Hepatocyte (in vitro differentiated cells): ENCODE measurements around the gene CNPPD1. TPM values are rescaled to one million over a fixed set of nuclear protein-coding genes. Genes with fewer than 3 reads are reported as not detected.

Experiments used
- DNase-seq: peaks from one replicate; pipeline ENCODE4 v3.0.0-alpha.2; 2016; ENCODE audit warnings: low spot score
- H2AFZ ChIP-seq: fragments of 200-600 bp; sonication (generic); 2 replicates; pipeline ENCODE4 v1.6.0; 2016; ENCODE audit warnings: antibody characterized with exemption, mild to moderate bottlenecking
- H3K27ac ChIP-seq: fragments of 200-600 bp; sonication (generic); 2 replicates; pipeline ENCODE4 v1.5.1; 2016; ENCODE audit warnings: mild to moderate bottlenecking
- H3K27me3 ChIP-seq: fragments of 200-600 bp; sonication (generic); 2 replicates; pipeline ENCODE4 v1.6.1; 2016
- H3K36me3 ChIP-seq: fragments of 200-600 bp; sonication (generic); replicated peaks from 2 replicates; pipeline ENCODE4 v1.5.1; 2016; ENCODE audit warnings: low read depth; ENCODE audit not compliant: insufficient read depth
- H3K4me1 ChIP-seq: fragments of 200-600 bp; sonication (generic); 2 replicates; pipeline ENCODE4 v1.5.1; 2016; ENCODE audit warnings: mild to moderate bottlenecking, moderate library complexity; ENCODE audit not compliant: insufficient read depth
- H3K4me2 ChIP-seq: fragments of 200-600 bp; sonication (generic); 2 replicates; pipeline ENCODE4 v1.6.0; 2016
- H3K4me3 ChIP-seq: fragments of 200-600 bp; sonication (generic); 2 replicates; pipeline ENCODE4 v1.5.1; 2016; ENCODE audit warnings: mild to moderate bottlenecking
- H3K79me2 ChIP-seq: fragments of 200-600 bp; sonication (generic); 2 replicates; pipeline ENCODE4 v1.6.0; 2017; ENCODE audit warnings: mild to moderate bottlenecking
- H3K9me2 ChIP-seq: fragments of 200-600 bp; sonication (generic); replicated peaks from 2 replicates; pipeline ENCODE4 v1.6.0; 2017; ENCODE audit warnings: mild to moderate bottlenecking; ENCODE audit not compliant: insufficient read depth
- H3K9me3 ChIP-seq: fragments of 200-600 bp; sonication (generic); 2 replicates; pipeline ENCODE4 v1.5.1; 2016; ENCODE audit warnings: low read depth, mild to moderate bottlenecking
- H4K20me1 ChIP-seq: fragments of 200-600 bp; sonication (generic); 2 replicates; pipeline ENCODE4 v1.6.0; 2016; ENCODE audit warnings: mild to moderate bottlenecking; ENCODE audit not compliant: insufficient read depth, poor library complexity, severe bottlenecking
- CTCF ChIP-seq: fragments of 200-600 bp; sonication (generic); IDR thresholded peaks from 2 replicates; pipeline ENCODE4 v1.5.1; 2016; ENCODE audit warnings: antibody characterized with exemption, mild to moderate bottlenecking; ENCODE audit not compliant: poor library complexity
- EZH2 ChIP-seq: fragments of 200-600 bp; sonication (generic); IDR thresholded peaks from 2 replicates; pipeline ENCODE4 v1.6.1; 2016; ENCODE audit warnings: antibody characterized with exemption, mild to moderate bottlenecking, borderline replicate concordance
- EZH2phosphoT487 ChIP-seq: fragments of 200-600 bp; sonication (generic); IDR thresholded peaks from one replicate; pipeline ENCODE4 v1.6.1; 2018; ENCODE audit warnings: antibody characterized with exemption, mild to moderate bottlenecking, low read depth, moderate library complexity; ENCODE audit not compliant: unreplicated experiment, severe bottlenecking
- WGBS: methylation state at CpG from one replicate; pipeline ENCODE4 v1.1.6; 2016; ENCODE audit warnings: low lambda C conversion rate; ENCODE audit errors: missing lambda C conversion rate; 5-methylcytosine and 5-hydroxymethylcytosine counted together
- polyA plus RNA-seq: library from polyadenylated mRNA; unstranded; fragments of >200 nt; fragmentation: Nextera tagmentation; extraction: Ambion mirVana; gene quantifications from 2 replicates; pipeline ENCODE4 v1.2.1, GENCODE V29; 2016
- total RNA-seq: library from RNA; depleted of rRNA; stranded (reverse); fragments of >200 nt; gene quantifications from 2 replicates; pipeline ENCODE4 v1.2.3, GENCODE V29; 2014

CNPPD1 gene
- total and polyA plus RNA-seq, 2 experiments from 2014 or later: 34.0 to 49.4 TPM

- H3K27ac ChIP-seq: peak overlapping the region; percentile 98
- H3K27me3 ChIP-seq: no peaks in the 10 kb centered on the region
- no peaks in the 10 kb centered on the region for H3K36me3 ChIP-seq
- H3K79me2 ChIP-seq: peaks cover 17% of the 10 kb centered on the region
- peak; percentile 79 for DNase-seq
- H2AFZ ChIP-seq: no peak overlapping the region
- TF ChIP-seq EZH2 (no peak), CTCF (no peak), EZH2phosphoT487 (no peak)
- H3K9me3 ChIP-seq: no peaks in the 10 kb centered on the region
- no peaks in the 10 kb centered on the region for H3K9me2 ChIP-seq
- WGBS: 43% methylated on average over 4 of the region's 4 CpGs
- peaks cover 59% of the 10 kb centered on the region for H3K4me1 ChIP-seq
- no peaks in the 10 kb centered on the region for H4K20me1 ChIP-seq
- peak overlapping the region; percentile 72 for H3K4me2 ChIP-seq
- no peak overlapping the region for H3K4me3 ChIP-seq
Measured at GRCh38 chr2:219124381-219125110, 52.2 kb downstream of the CNPPD1 start.

GRCh38 chr2:219123356-219124135 lies 53.2 kb downstream of the CNPPD1 start:
- Histone ChIP-seq H3K4me1 (peaks cover 65% of the 10 kb centered on the region), H3K9me2 (no peaks in the 10 kb centered on the region), H3K79me2 (peaks cover 23% of the 10 kb centered on the region), H3K36me3 (no peaks in the 10 kb centered on the region), H4K20me1 (no peaks in the 10 kb centered on the region), H3K4me3 (no peak overlapping the region), H3K27me3 (no peaks in the 10 kb centered on the region), H3K4me2 (peak overlapping the region; percentile 72), H3K9me3 (no peaks in the 10 kb centered on the region), H3K27ac (peak overlapping the region; percentile 98), H2AFZ (no peak overlapping the region)
- WGBS: 71% methylated on average over 8 of the region's 8 CpGs
- TF ChIP-seq EZH2phosphoT487 (no peak), CTCF (no peak)
- peak; percentile 52 for DNase-seq

- H3K4me2 ChIP-seq: peak overlapping the region; percentile 72
- peak; percentile 8 for DNase-seq
- peaks cover 61% of the 10 kb centered on the region for H3K4me1 ChIP-seq
- WGBS: 69% methylated on average over 5 of the region's 5 CpGs
- H3K36me3 ChIP-seq: no peaks in the 10 kb centered on the region
- no peak overlapping the region for H2AFZ ChIP-seq
- no peak overlapping the region for H3K4me3 ChIP-seq
- TF ChIP-seq EZH2 (no peak), CTCF (no peak), EZH2phosphoT487 (no peak)
- no peaks in the 10 kb centered on the region for H4K20me1 ChIP-seq
- H3K27ac ChIP-seq: peak overlapping the region; percentile 98
- H3K9me2 ChIP-seq: no peaks in the 10 kb centered on the region
- H3K9me3 ChIP-seq: no peaks in the 10 kb centered on the region
- H3K27me3 ChIP-seq: no peaks in the 10 kb centered on the region
- H3K79me2 ChIP-seq: peaks cover 31% of the 10 kb centered on the region
Measured at GRCh38 chr2:219122202-219122980, 54.3 kb downstream of the CNPPD1 start.

Other genes with a start within 250 kb of the CNPPD1 start
- gene CDK5R2, start 217.3 kb downstream of the CNPPD1 start, total RNA-seq: 0.08 and 0.37 TPM in 2 replicates
- gene CDK5R2, start 217.3 kb downstream of the CNPPD1 start, polyA plus RNA-seq: not detected in 2 replicates
- gene FEV, start 191.7 kb downstream of the CNPPD1 start, total RNA-seq: 0.70 TPM in 1 of 2 replicates, not detected in the other
- gene FEV, start 191.7 kb downstream of the CNPPD1 start, polyA plus RNA-seq: 0.58 and 2.1 TPM in 2 replicates
- 0.90 TPM in 1 of 2 replicates, not detected in the other for gene CRYBA2, start 183.5 kb downstream of the CNPPD1 start, total RNA-seq
- not detected in 2 replicates for gene CRYBA2, start 183.5 kb downstream of the CNPPD1 start, polyA plus RNA-seq
- gene CFAP65, start 135.4 kb downstream of the CNPPD1 start, total RNA-seq: 0.03 and 0.12 TPM in 2 replicates
- gene CFAP65, start 135.4 kb downstream of the CNPPD1 start, polyA plus RNA-seq: 0.05 and 0.06 TPM in 2 replicates
- gene IHH, start 116.0 kb downstream of the CNPPD1 start, total RNA-seq: 23.0 and 23.1 TPM in 2 replicates
- gene IHH, start 116.0 kb downstream of the CNPPD1 start, polyA plus RNA-seq: 27.7 and 36.3 TPM in 2 replicates
- 27.8 and 28.2 TPM in 2 replicates for gene NHEJ1, start 16.1 kb downstream of the CNPPD1 start, total RNA-seq
- gene NHEJ1, start 16.1 kb downstream of the CNPPD1 start, polyA plus RNA-seq: 18.1 and 18.2 TPM in 2 replicates
- 1.4 and 1.5 TPM in 2 replicates for gene SLC23A3, start 6.9 kb downstream of the CNPPD1 start, total RNA-seq
- 0.80 and 1.1 TPM in 2 replicates for gene SLC23A3, start 6.9 kb downstream of the CNPPD1 start, polyA plus RNA-seq
- 89.1 and 93.3 TPM in 2 replicates for gene RETREG2, start 1.4 kb upstream of the CNPPD1 start, total RNA-seq
- gene RETREG2, start 1.4 kb upstream of the CNPPD1 start, polyA plus RNA-seq: 81.0 and 90.7 TPM in 2 replicates
- gene ZFAND2B, start 29.9 kb upstream of the CNPPD1 start, total RNA-seq: 38.7 and 58.1 TPM in 2 replicates
- 55.1 and 65.4 TPM in 2 replicates for gene ZFAND2B, start 29.9 kb upstream of the CNPPD1 start, polyA plus RNA-seq
- gene ABCB6, start 42.0 kb upstream of the CNPPD1 start, total RNA-seq: 34.7 and 37.7 TPM in 2 replicates
- gene ABCB6, start 42.0 kb upstream of the CNPPD1 start, polyA plus RNA-seq: 53.4 and 59.5 TPM in 2 replicates
- gene ATG9A, start 52.7 kb upstream of the CNPPD1 start, total RNA-seq: 34.6 and 35.7 TPM in 2 replicates
- gene ATG9A, start 52.7 kb upstream of the CNPPD1 start, polyA plus RNA-seq: 46.6 and 57.8 TPM in 2 replicates
- gene ANKZF1, start 52.9 kb upstream of the CNPPD1 start, total RNA-seq: 25.2 and 37.5 TPM in 2 replicates
- 41.6 and 47.1 TPM in 2 replicates for gene ANKZF1, start 52.9 kb upstream of the CNPPD1 start, polyA plus RNA-seq
- gene GLB1L, start 68.5 kb upstream of the CNPPD1 start, total RNA-seq: 5.9 and 9.6 TPM in 2 replicates
- gene GLB1L, start 68.5 kb upstream of the CNPPD1 start, polyA plus RNA-seq: 1.7 and 6.6 TPM in 2 replicates
- 35.6 and 38.8 TPM in 2 replicates for gene STK16, start 68.6 kb upstream of the CNPPD1 start, total RNA-seq
- gene STK16, start 68.6 kb upstream of the CNPPD1 start, polyA plus RNA-seq: 7.7 and 10.1 TPM in 2 replicates
- 0.13 TPM in 1 of 2 replicates, not detected in the other for gene TUBA4B, start 76.3 kb upstream of the CNPPD1 start, total RNA-seq
- gene TUBA4B, start 76.3 kb upstream of the CNPPD1 start, polyA plus RNA-seq: not detected in 2 replicates
- 4.7 and 9.6 TPM in 2 replicates for gene TUBA4A, start 77.0 kb upstream of the CNPPD1 start, total RNA-seq
- 10.5 and 14.3 TPM in 2 replicates for gene TUBA4A, start 77.0 kb upstream of the CNPPD1 start, polyA plus RNA-seq
- 47.4 and 50.7 TPM in 2 replicates for gene DNAJB2, start 102.4 kb upstream of the CNPPD1 start, total RNA-seq
- 19.4 and 20.1 TPM in 2 replicates for gene DNAJB2, start 102.4 kb upstream of the CNPPD1 start, polyA plus RNA-seq
- 3.5 and 4.6 TPM in 2 replicates for gene PTPRN, start 132.5 kb upstream of the CNPPD1 start, total RNA-seq
- gene PTPRN, start 132.5 kb upstream of the CNPPD1 start, polyA plus RNA-seq: 9.8 and 9.9 TPM in 2 replicates
- not detected in 2 replicates for gene RESP18, start 155.8 kb upstream of the CNPPD1 start, total RNA-seq
- not detected in 2 replicates for gene RESP18, start 155.8 kb upstream of the CNPPD1 start, polyA plus RNA-seq
- 53.5 and 72.0 TPM in 2 replicates for gene DNPEP, start 211.0 kb upstream of the CNPPD1 start, total RNA-seq
- gene DNPEP, start 211.0 kb upstream of the CNPPD1 start, polyA plus RNA-seq: 79.0 and 87.7 TPM in 2 replicates
- gene DES, start 241.5 kb upstream of the CNPPD1 start, total RNA-seq: 103 and 114 TPM in 2 replicates
- 58.5 and 60.9 TPM in 2 replicates for gene DES, start 241.5 kb upstream of the CNPPD1 start, polyA plus RNA-seq